HepG2 (cell line): Measurements from ENCODE around the gene GATM. TPM values are rescaled to one million over a fixed set of nuclear protein-coding genes. Genes with fewer than 3 reads are reported as not detected.

Experiments
- FOXO4 ChIP-seq: sonication (generic); formaldehyde crosslinking; conservative IDR thresholded peaks from 2 replicates; pipeline ENCODE4 v1.8.1; 2023; ENCODE audit warnings: missing genetic modification reagents
- GMEB1 ChIP-seq: sonication (generic); formaldehyde crosslinking; IDR thresholded peaks from 2 replicates; pipeline ENCODE4 v1.5.1; 2020; ENCODE audit warnings: missing genetic modification reagents, mild to moderate bottlenecking, borderline replicate concordance
- JUN ChIP-seq: sonication (generic); formaldehyde crosslinking; IDR thresholded peaks from 2 replicates; pipeline ENCODE4 v1.4.0; 2020; ENCODE audit warnings: mild to moderate bottlenecking, missing genetic modification reagents
- KDM5B ChIP-seq: sonication (generic); formaldehyde crosslinking; IDR thresholded peaks from 2 replicates; pipeline ENCODE4 v1.4.0; 2020; ENCODE audit warnings: missing genetic modification reagents, mild to moderate bottlenecking, borderline replicate concordance
- MLLT10 ChIP-seq: sonication (generic); formaldehyde crosslinking; IDR thresholded peaks from 2 replicates; pipeline ENCODE4 v1.4.0; 2020; ENCODE audit warnings: missing genetic modification reagents
- NR2F1 ChIP-seq, 2 experiments: fragments of 450-650 bp in 1 of 2; formaldehyde crosslinking in 1 of 2; IDR thresholded peaks; 2 replicates each; pipeline versions ENCODE4 v1.5.0 to v1.6.1; 2016 to 2020; ENCODE audit warnings: mild to moderate bottlenecking in 1 of 2, missing compliant biosample characterization in 1 of 2, missing genetic modification reagents in 1 of 2, moderate library complexity in 1 of 2
- PHF20 ChIP-seq: sonication (generic); formaldehyde crosslinking; IDR thresholded peaks from 2 replicates; pipeline ENCODE4 v1.5.0; 2020; ENCODE audit warnings: mild to moderate bottlenecking, missing genetic modification reagents
- REL ChIP-seq: sonication (generic); formaldehyde crosslinking; conservative IDR thresholded peaks from 2 replicates; pipeline ENCODE4 v1.8.0; 2022; ENCODE audit warnings: mild to moderate bottlenecking, missing genetic modification reagents, moderate library complexity
- REPIN1 ChIP-seq: sonication (generic); formaldehyde crosslinking; IDR thresholded peaks from 2 replicates; pipeline ENCODE4 v1.8.0; 2022; ENCODE audit warnings: missing genetic modification reagents, low read depth, mild to moderate bottlenecking, borderline replicate concordance
- SNAPC5 ChIP-seq: sonication (generic); formaldehyde crosslinking; IDR thresholded peaks from 2 replicates; pipeline ENCODE4 v1.8.1; 2023; ENCODE audit warnings: mild to moderate bottlenecking, missing genetic modification reagents, borderline replicate concordance
- ZBTB20 ChIP-seq: sonication (generic); formaldehyde crosslinking; IDR thresholded peaks from 2 replicates; pipeline ENCODE4 v1.8.1; 2023; ENCODE audit warnings: missing genetic modification reagents, low read depth, mild to moderate bottlenecking, borderline replicate concordance
- ZBTB7A ChIP-seq: sonication (generic); formaldehyde crosslinking; IDR thresholded peaks from 2 replicates; pipeline ENCODE4 v1.8.0; 2022; ENCODE audit warnings: mild to moderate bottlenecking, missing genetic modification reagents
- ZNF280D ChIP-seq: sonication (generic); formaldehyde crosslinking; IDR thresholded peaks from 2 replicates; pipeline ENCODE4 v1.5.1; 2020; ENCODE audit warnings: mild to moderate bottlenecking, missing genetic modification reagents
- ZNF367 ChIP-seq: sonication (generic); formaldehyde crosslinking; IDR thresholded peaks from 2 replicates; pipeline ENCODE4 v1.4.0; 2020; ENCODE audit warnings: missing genetic modification reagents, borderline replicate concordance
- ZNF619 ChIP-seq: sonication (generic); formaldehyde crosslinking; IDR thresholded peaks from 2 replicates; pipeline ENCODE4 v1.4.0; 2020; ENCODE audit warnings: mild to moderate bottlenecking, missing genetic modification reagents
- polyA plus RNA-seq, 8 experiments: library from polyadenylated mRNA; depleted of rRNA in 3 of 8; stranded (reverse) in 7 of 8; unstranded in 1 of 8; fragments of >200 nt; fragmentation: Illumina TruSeq in 4 of 8; extraction: Trizol in 4 of 8; gene quantifications; 2 replicates each; pipeline versions ENCODE4 v1.2.1 to v1.2.3, GENCODE V29; 2011 to 2016; ENCODE audit warnings: low read depth in 4 of 8, missing spikeins in 1 of 8, mixed read lengths in 1 of 8; ENCODE audit not compliant: insufficient read depth in 1 of 8
- total RNA-seq, 5 experiments: library from RNA; depleted of rRNA; stranded (reverse); fragments of >200 nt; fragmentation: Illumina TruSeq; extraction: Trizol; gene quantifications; 2 replicates each; pipeline ENCODE4 v1.2.3, GENCODE V29; 2016; ENCODE audit warnings: low read depth in 1 of 5
- TF ChIP-seq, protein P1 (sequence below): sonication (generic); formaldehyde crosslinking; IDR thresholded peaks from 2 replicates; pipeline ENCODE4 v1.5.1; 2020; ENCODE audit warnings: mild to moderate bottlenecking, missing genetic modification reagents, moderate library complexity
- TF ChIP-seq, protein P2 (sequence below): sonication (generic); formaldehyde crosslinking; IDR thresholded peaks from 2 replicates; pipeline ENCODE4 v1.5.0; 2020; ENCODE audit warnings: missing genetic modification reagents

Gene GATM
- total and polyA plus RNA-seq, 2 of the 13 experiments (the other 11 are each of a cell fraction or from before 2014, with no cell fraction given) = 2.1 to 16.8 TPM

GRCh38 chr15:45402955-45403877, 24.9 kb upstream of the GATM start (continued):
- peak; percentile 42; the same call in 1 of the 2 replicates for TF ChIP-seq MLLT10 (CRISPR knock-in tag)
- TF ChIP-seq, protein P1, sequence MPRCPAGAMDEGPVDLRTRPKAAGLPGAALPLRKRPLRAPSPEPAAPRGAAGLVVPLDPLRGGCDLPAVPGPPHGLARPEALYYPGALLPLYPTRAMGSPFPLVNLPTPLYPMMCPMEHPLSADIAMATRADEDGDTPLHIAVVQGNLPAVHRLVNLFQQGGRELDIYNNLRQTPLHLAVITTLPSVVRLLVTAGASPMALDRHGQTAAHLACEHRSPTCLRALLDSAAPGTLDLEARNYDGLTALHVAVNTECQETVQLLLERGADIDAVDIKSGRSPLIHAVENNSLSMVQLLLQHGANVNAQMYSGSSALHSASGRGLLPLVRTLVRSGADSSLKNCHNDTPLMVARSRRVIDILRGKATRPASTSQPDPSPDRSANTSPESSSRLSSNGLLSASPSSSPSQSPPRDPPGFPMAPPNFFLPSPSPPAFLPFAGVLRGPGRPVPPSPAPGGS (CRISPR knock-in tag) = no peak
- 0 out of 2 replicates have a peak, but pooled peaks have one; percentile 24 for TF ChIP-seq ZBTB7A (CRISPR knock-in tag)
- no peak for TF ChIP-seq JUN (CRISPR knock-in tag)
- TF ChIP-seq REL (CRISPR knock-in tag) = peak; percentile 55; the same call in 1 of the 2 replicates
- TF ChIP-seq ZNF619 = no peak
- no peak for TF ChIP-seq ZNF280D (CRISPR knock-in tag)
- no peak for TF ChIP-seq ZNF367
- no peak for TF ChIP-seq GMEB1 (CRISPR knock-in tag)
- TF ChIP-seq FOXO4 (CRISPR knock-in tag) = no peak
- TF ChIP-seq NR2F1 (CRISPR knock-in tag; IDR thresholded peaks at IDR 0.05) = no peak
- TF ChIP-seq PHF20 = 0 out of 2 replicates have a peak, but pooled peaks have one; percentile 24
- no peak for TF ChIP-seq ZBTB20 (CRISPR knock-in tag)
- TF ChIP-seq REPIN1 = no peak
- TF ChIP-seq SNAPC5 (CRISPR knock-in tag) = 0 out of 2 replicates have a peak, but pooled peaks have one; percentile 39
- no peak for TF ChIP-seq KDM5B
- TF ChIP-seq, protein P2, sequence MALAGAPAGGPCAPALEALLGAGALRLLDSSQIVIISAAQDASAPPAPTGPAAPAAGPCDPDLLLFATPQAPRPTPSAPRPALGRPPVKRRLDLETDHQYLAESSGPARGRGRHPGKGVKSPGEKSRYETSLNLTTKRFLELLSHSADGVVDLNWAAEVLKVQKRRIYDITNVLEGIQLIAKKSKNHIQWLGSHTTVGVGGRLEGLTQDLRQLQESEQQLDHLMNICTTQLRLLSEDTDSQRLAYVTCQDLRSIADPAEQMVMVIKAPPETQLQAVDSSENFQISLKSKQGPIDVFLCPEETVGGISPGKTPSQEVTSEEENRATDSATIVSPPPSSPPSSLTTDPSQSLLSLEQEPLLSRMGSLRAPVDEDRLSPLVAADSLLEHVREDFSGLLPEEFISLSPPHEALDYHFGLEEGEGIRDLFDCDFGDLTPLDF = no peak
